ENCODE results near the gene ADH6. TPM values are rescaled to one million over a fixed set of nuclear protein-coding genes. Genes with fewer than 3 reads are reported as not detected.

ADH6 gene
- total and polyA plus RNA-seq, 2 of the 13 experiments (the other 11 are each of a cell fraction or from before 2014, with no cell fraction given), result 39.8 to 73.9 TPM

- TF ChIP-seq, protein P1, sequence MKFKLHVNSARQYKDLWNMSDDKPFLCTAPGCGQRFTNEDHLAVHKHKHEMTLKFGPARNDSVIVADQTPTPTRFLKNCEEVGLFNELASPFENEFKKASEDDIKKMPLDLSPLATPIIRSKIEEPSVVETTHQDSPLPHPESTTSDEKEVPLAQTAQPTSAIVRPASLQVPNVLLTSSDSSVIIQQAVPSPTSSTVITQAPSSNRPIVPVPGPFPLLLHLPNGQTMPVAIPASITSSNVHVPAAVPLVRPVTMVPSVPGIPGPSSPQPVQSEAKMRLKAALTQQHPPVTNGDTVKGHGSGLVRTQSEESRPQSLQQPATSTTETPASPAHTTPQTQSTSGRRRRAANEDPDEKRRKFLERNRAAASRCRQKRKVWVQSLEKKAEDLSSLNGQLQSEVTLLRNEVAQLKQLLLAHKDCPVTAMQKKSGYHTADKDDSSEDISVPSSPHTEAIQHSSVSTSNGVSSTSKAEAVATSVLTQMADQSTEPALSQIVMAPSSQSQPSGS (CRISPR knock-in tag; IDR thresholded peaks at IDR 0.05), result peak; percentile 93
- TF ChIP-seq ZNF674 (CRISPR knock-in tag; IDR thresholded peaks at IDR 0.05; ENCODE audit: low read depth) (no peak), ERF (CRISPR knock-in tag; IDR thresholded peaks at IDR 0.05) (peak; percentile 90), TSC22D2 (CRISPR knock-in tag; IDR thresholded peaks at IDR 0.05; ENCODE audit: borderline replicate concordance) (no peak), NFE2 (CRISPR knock-in tag; IDR thresholded peaks at IDR 0.05) (no peak), FOSL2 (CRISPR knock-in tag; IDR thresholded peaks at IDR 0.05) (peak; percentile 66; the same call in 1 of the 2 replicates), ZNF792 (CRISPR knock-in tag; IDR thresholded peaks at IDR 0.05) (peak; percentile 54; the same call in 1 of the 2 replicates), DRAP1 (CRISPR knock-in tag; IDR thresholded peaks at IDR 0.05) (peak; percentile 34; the same call in 1 of the 2 replicates), LCORL (IDR thresholded peaks at IDR 0.05) (peak; percentile 100), LCORL (CRISPR knock-in tag; IDR thresholded peaks at IDR 0.05) (peak; percentile 77), ZNF629 (CRISPR knock-in tag; conservative IDR thresholded peaks at IDR 0.05) (no peak; the same call in 1 of the 2 replicates), TBP (CRISPR knock-in tag; IDR thresholded peaks at IDR 0.05) (no peak), GABPA (IDR thresholded peaks at IDR 0.05; ENCODE audit: low read depth, low read length) (no peak), GABPA (CRISPR knock-in tag; IDR thresholded peaks at IDR 0.05; ENCODE audit: low read depth) (peak; percentile 34; the same call in 1 of the 2 replicates), RARA (CRISPR knock-in tag; IDR thresholded peaks at IDR 0.05) (peak; percentile 98), SIX4 (CRISPR knock-in tag; IDR thresholded peaks at IDR 0.05) (peak; percentile 92), HNF4G (IDR thresholded peaks at IDR 0.05; ENCODE audit: borderline replicate concordance, low read depth, low read length) (peak; percentile 98), HNF4G (CRISPR knock-in tag; IDR thresholded peaks at IDR 0.05; ENCODE audit: borderline replicate concordance, low read depth) (peak; percentile 75; the same call in 1 of the 2 replicates), FOXA3 (CRISPR knock-in tag; IDR thresholded peaks at IDR 0.05) (peak; percentile 100), ZNF773 (CRISPR knock-in tag; IDR thresholded peaks at IDR 0.05; ENCODE audit: borderline replicate concordance) (no peak), ZXDC (CRISPR knock-in tag; IDR thresholded peaks at IDR 0.05) (no peak), ZBTB44 (CRISPR knock-in tag; IDR thresholded peaks at IDR 0.05) (0 out of 2 replicates have a peak, but pooled peaks have one; percentile 39), HHEX (CRISPR knock-in tag; IDR thresholded peaks at IDR 0.05) (peak; percentile 95)
- TF ChIP-seq, protein P2, sequence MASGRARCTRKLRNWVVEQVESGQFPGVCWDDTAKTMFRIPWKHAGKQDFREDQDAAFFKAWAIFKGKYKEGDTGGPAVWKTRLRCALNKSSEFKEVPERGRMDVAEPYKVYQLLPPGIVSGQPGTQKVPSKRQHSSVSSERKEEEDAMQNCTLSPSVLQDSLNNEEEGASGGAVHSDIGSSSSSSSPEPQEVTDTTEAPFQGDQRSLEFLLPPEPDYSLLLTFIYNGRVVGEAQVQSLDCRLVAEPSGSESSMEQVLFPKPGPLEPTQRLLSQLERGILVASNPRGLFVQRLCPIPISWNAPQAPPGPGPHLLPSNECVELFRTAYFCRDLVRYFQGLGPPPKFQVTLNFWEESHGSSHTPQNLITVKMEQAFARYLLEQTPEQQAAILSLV (CRISPR knock-in tag; IDR thresholded peaks at IDR 0.05; ENCODE audit: borderline replicate concordance), result no peak
These were observed 61.5 kb downstream of the ADH6 start (continued) for GRCh38 chr4:99157478-99157935.

Data from HepG2 (cell line).